HG02970 (cell line): Measurements from ENCODE around the gene SAE1.

ENCODE experiments used
- ATAC-seq: cut with Tn5 transposase; IDR thresholded peaks from one replicate; pipeline ENCODE4 v1.9.1; 2021; ENCODE audit warnings: mild to moderate bottlenecking, moderate library complexity, moderate number of reproducible peaks; ENCODE audit not compliant: unreplicated experiment, low FRiP score

Gene SAE1

GRCh38 chr19:47157431-47158321 is 27.0 kb downstream of the SAE1 start:
- ATAC-seq = no peak

- ATAC-seq = no peak
These were observed 27.7 kb downstream of the SAE1 start for GRCh38 chr19:47158367-47158791.

- no peak for ATAC-seq
These were observed 28.4 kb downstream of the SAE1 start for GRCh38 chr19:47158879-47159503.

- ATAC-seq = no peak
These were observed 31.3 kb downstream of the SAE1 start for GRCh38 chr19:47161876-47162489.

- ATAC-seq = no peak
These were observed 37.4 kb downstream of the SAE1 start for GRCh38 chr19:47168065-47168464.

GRCh38 chr19:47172666-47173455 is 42.2 kb downstream of the SAE1 start:
- no peak for ATAC-seq

GRCh38 chr19:47176071-47176626 is 45.5 kb downstream of the SAE1 start:
- ATAC-seq = no peak

- ATAC-seq = no peak
These were observed 46.0 kb downstream of the SAE1 start for GRCh38 chr19:47176627-47177090.

GRCh38 chr19:47179653-47180310 is 49.1 kb downstream of the SAE1 start:
- no peak for ATAC-seq

GRCh38 chr19:47183601-47184000 is 53.0 kb downstream of the SAE1 start:
- ATAC-seq = no peak

- ATAC-seq = peak; percentile 77
These were observed 56.1 kb downstream of the SAE1 start for GRCh38 chr19:47186446-47187334.

- ATAC-seq = no peak
These were observed 56.7 kb downstream of the SAE1 start for GRCh38 chr19:47187335-47187655.

- ATAC-seq = no peak
These were observed 57.2 kb downstream of the SAE1 start for GRCh38 chr19:47187797-47188196.

- no peak for ATAC-seq
These were observed 57.9 kb downstream of the SAE1 start for GRCh38 chr19:47188507-47189033.

- no peak for ATAC-seq
These were observed 59.6 kb downstream of the SAE1 start for GRCh38 chr19:47190167-47190727.

GRCh38 chr19:47195434-47195833 is 64.8 kb downstream of the SAE1 start:
- ATAC-seq = no peak

- ATAC-seq = no peak
These were observed 66.5 kb downstream of the SAE1 start for GRCh38 chr19:47197141-47197540.

- no peak for ATAC-seq
These were observed 69.9 kb downstream of the SAE1 start for GRCh38 chr19:47200530-47200929.
